ENCODE measurements around the gene NOP14.
"Not testable (repeated sequence)": the region's sequence is repeated elsewhere in the genome, so short reads cannot be mapped to it uniquely, and the experiment has no call there.

DNA sequence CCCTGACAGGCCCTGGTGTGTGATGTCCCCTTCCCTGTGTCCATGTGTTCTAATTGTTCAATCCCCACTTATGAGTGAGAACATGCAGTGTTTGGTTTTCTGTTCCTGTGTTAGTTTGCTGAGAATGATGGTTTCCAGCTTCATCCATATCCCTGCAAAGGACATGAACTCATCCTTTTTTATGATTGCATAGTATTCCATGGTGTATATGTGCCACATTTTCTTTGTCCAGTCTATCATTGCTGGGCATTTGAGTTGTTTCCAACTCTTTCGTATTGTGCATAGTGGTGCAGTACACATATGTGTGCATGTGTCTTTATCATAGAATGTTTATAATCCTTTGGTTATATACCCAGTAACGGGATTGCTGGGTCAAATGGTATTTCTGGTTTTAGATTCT is 46.5 kb downstream of the NOP14 start:
- TF ChIP-seq, protein P1, sequence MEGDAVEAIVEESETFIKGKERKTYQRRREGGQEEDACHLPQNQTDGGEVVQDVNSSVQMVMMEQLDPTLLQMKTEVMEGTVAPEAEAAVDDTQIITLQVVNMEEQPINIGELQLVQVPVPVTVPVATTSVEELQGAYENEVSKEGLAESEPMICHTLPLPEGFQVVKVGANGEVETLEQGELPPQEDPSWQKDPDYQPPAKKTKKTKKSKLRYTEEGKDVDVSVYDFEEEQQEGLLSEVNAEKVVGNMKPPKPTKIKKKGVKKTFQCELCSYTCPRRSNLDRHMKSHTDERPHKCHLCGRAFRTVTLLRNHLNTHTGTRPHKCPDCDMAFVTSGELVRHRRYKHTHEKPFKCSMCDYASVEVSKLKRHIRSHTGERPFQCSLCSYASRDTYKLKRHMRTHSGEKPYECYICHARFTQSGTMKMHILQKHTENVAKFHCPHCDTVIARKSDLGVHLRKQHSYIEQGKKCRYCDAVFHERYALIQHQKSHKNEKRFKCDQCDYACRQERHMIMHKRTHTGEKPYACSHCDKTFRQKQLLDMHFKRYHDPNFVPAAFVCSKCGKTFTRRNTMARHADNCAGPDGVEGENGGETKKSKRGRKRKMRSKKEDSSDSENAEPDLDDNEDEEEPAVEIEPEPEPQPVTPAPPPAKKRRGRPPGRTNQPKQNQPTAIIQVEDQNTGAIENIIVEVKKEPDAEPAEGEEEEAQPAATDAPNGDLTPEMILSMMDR (IDR thresholded peaks at IDR 0.05): not testable (repeated sequence)
- TF ChIP-seq POLR2A, POLR2AphosphoS5 (IDR thresholded peaks at IDR 0.05): not testable (repeated sequence)

Data from breast epithelium (tissue), 3 donors.